HEK293 (cell line): ENCODE data around the gene PBRM1.

ENCODE experiments used
- CTCF ChIA-PET: fragments of 350-600 bp; formaldehyde crosslinking; extraction: SDS; loops from one replicate; lab custom pipeline; 2021; ENCODE audit warnings: antibody characterized with exemption; lab: Yijun Ruan, JAX
- POLR2A ChIA-PET: fragments of 300-600 bp; formaldehyde crosslinking; extraction: SDS; loops from one replicate; lab custom pipeline; 2020; ENCODE audit warnings: antibody characterized with exemption, inconsistent platforms; lab: Yijun Ruan, JAX
- H3K27ac ChIP-seq: fragments of 200-500 bp; sonication (Bioruptor generic); 2 replicates; pipeline ENCODE4 v1.5.1; 2014; ENCODE audit warnings: low read depth, low read length, control low read depth, inconsistent platforms; ENCODE audit errors: extremely low read depth
- H3K36me3 ChIP-seq, 2 experiments: fragments of 200-500 bp in 1 of 2; sonication (Bioruptor generic) in 1 of 2; 1 replicate in 1 of 2; 2 replicates in 1 of 2; pipeline ENCODE4 v1.5.1; 2014 to 2017; ENCODE audit warnings: inconsistent platforms in 2 of 2, low read length in 2 of 2; ENCODE audit not compliant: control insufficient read depth in 2 of 2, insufficient read depth in 1 of 2
- H3K4me1 ChIP-seq: fragments of 200-500 bp; sonication (Bioruptor generic); 2 replicates; pipeline ENCODE4 v1.5.1; 2014; ENCODE audit warnings: mild to moderate bottlenecking, low read length, inconsistent platforms; ENCODE audit not compliant: control insufficient read depth, insufficient read depth
- H3K4me3 ChIP-seq: 2 replicates; pipeline ENCODE4 v1.5.1; 2011; ENCODE audit warnings: low read depth, mild to moderate bottlenecking, control low read depth, low read length, moderate library complexity
- H3K9me3 ChIP-seq: fragments of 200-500 bp; sonication (Bioruptor generic); 2 replicates; pipeline ENCODE4 v1.5.1; 2014; ENCODE audit warnings: low read depth, low read length, inconsistent platforms; ENCODE audit not compliant: control insufficient read depth, insufficient read depth
- GLIS2 ChIP-seq: fragments of 450-650 bp; formaldehyde crosslinking; IDR thresholded peaks from 2 replicates; pipeline ENCODE4 v1.5.1; 2016; ENCODE audit warnings: missing biosample characterization, missing genetic modification characterization
- HOXA7 ChIP-seq: sonication (generic); formaldehyde crosslinking; IDR thresholded peaks from 2 replicates; pipeline ENCODE4 v1.8.1; 2022; ENCODE audit warnings: missing genetic modification reagents, borderline replicate concordance
- HOXD13 ChIP-seq: sonication (generic); formaldehyde crosslinking; IDR thresholded peaks from 2 replicates; pipeline ENCODE4 v1.8.0; 2022; ENCODE audit warnings: missing genetic modification reagents, borderline replicate concordance
- KLF10 ChIP-seq: fragments of 450-650 bp; IDR thresholded peaks from 2 replicates; pipeline ENCODE4 v1.5.1; 2018; ENCODE audit warnings: missing biosample characterization, mild to moderate bottlenecking, missing genetic modification characterization
- YY1 ChIP-seq: fragments of 450-650 bp; formaldehyde crosslinking; IDR thresholded peaks from 2 replicates; pipeline ENCODE4 v1.5.1; 2018; ENCODE audit warnings: missing biosample characterization, missing genetic modification characterization
- YY2 ChIP-seq: fragments of 450-650 bp; formaldehyde crosslinking; IDR thresholded peaks from 2 replicates; pipeline ENCODE4 v1.5.1; 2016; ENCODE audit warnings: missing biosample characterization, missing genetic modification characterization
- ZBTB17 ChIP-seq: fragments of 450-650 bp; formaldehyde crosslinking; IDR thresholded peaks from 2 replicates; pipeline ENCODE4 v1.5.1; 2016; ENCODE audit warnings: missing biosample characterization, missing genetic modification characterization
- ZNF184 ChIP-seq: fragments of 450-650 bp; IDR thresholded peaks from 2 replicates; pipeline ENCODE4 v1.5.1; 2018; ENCODE audit warnings: missing biosample characterization, mild to moderate bottlenecking, missing genetic modification characterization
- ZNF214 ChIP-seq: fragments of 450-650 bp; formaldehyde crosslinking; IDR thresholded peaks from 2 replicates; pipeline ENCODE4 v1.5.1; 2017; ENCODE audit warnings: missing biosample characterization, mild to moderate bottlenecking, missing genetic modification characterization, borderline replicate concordance
- ZNF239 ChIP-seq: fragments of 450-650 bp; formaldehyde crosslinking; IDR thresholded peaks from 2 replicates; pipeline ENCODE4 v1.5.1; 2016; ENCODE audit warnings: missing biosample characterization, missing genetic modification characterization
- ZNF292 ChIP-seq: fragments of 450-650 bp; formaldehyde crosslinking; IDR thresholded peaks from 2 replicates; pipeline ENCODE4 v1.5.1; 2016; ENCODE audit warnings: low read depth, missing biosample characterization, missing genetic modification characterization, borderline replicate concordance
- ZNF311 ChIP-seq: fragments of 450-650 bp; formaldehyde crosslinking; IDR thresholded peaks from 2 replicates; pipeline ENCODE4 v1.5.1; 2017; ENCODE audit warnings: missing biosample characterization, missing genetic modification characterization, borderline replicate concordance
- ZNF335 ChIP-seq: fragments of 450-650 bp; formaldehyde crosslinking; conservative IDR thresholded peaks from 2 replicates; pipeline ENCODE4 v1.5.1; 2016; ENCODE audit warnings: missing biosample characterization, missing genetic modification characterization
- ZNF350 ChIP-seq: fragments of 450-650 bp; formaldehyde crosslinking; IDR thresholded peaks from 2 replicates; pipeline ENCODE4 v1.5.0; 2017; ENCODE audit warnings: missing biosample characterization, mild to moderate bottlenecking, missing genetic modification characterization
- ZNF394 ChIP-seq: fragments of 450-650 bp; formaldehyde crosslinking; IDR thresholded peaks from 2 replicates; pipeline ENCODE4 v1.5.1; 2016; ENCODE audit warnings: missing biosample characterization, missing genetic modification characterization, mild to moderate bottlenecking, moderate library complexity, borderline replicate concordance
- ZNF48 ChIP-seq: fragments of 450-650 bp; formaldehyde crosslinking; IDR thresholded peaks from 2 replicates; pipeline ENCODE4 v1.5.1; 2016; ENCODE audit warnings: missing biosample characterization, missing genetic modification characterization
- ZNF600 ChIP-seq: fragments of 450-650 bp; formaldehyde crosslinking; IDR thresholded peaks from 2 replicates; pipeline ENCODE4 v1.5.1; 2016; ENCODE audit warnings: missing biosample characterization, missing genetic modification characterization
- ZNF76 ChIP-seq: fragments of 450-650 bp; formaldehyde crosslinking; IDR thresholded peaks from 2 replicates; pipeline ENCODE4; 2016; ENCODE audit warnings: low read depth, missing biosample characterization, missing genetic modification characterization, borderline replicate concordance
- ZNF792 ChIP-seq: fragments of 450-650 bp; formaldehyde crosslinking; IDR thresholded peaks from 2 replicates; pipeline ENCODE4 v1.5.1; 2016; ENCODE audit warnings: missing biosample characterization, missing genetic modification characterization
- ZNF837 ChIP-seq: fragments of 450-650 bp; formaldehyde crosslinking; IDR thresholded peaks from 2 replicates; pipeline ENCODE4 v1.5.1; 2016; ENCODE audit warnings: missing biosample characterization, missing genetic modification characterization
- TF ChIP-seq, protein P1 (sequence below): fragments of 450-650 bp; formaldehyde crosslinking; IDR thresholded peaks from 2 replicates; pipeline ENCODE4 v1.5.1; 2016; ENCODE audit warnings: missing biosample characterization, missing genetic modification characterization
- TF ChIP-seq, protein P2 (sequence below): fragments of 450-650 bp; formaldehyde crosslinking; IDR thresholded peaks from 2 replicates; pipeline ENCODE4 v1.5.1; 2016; ENCODE audit warnings: missing biosample characterization, missing genetic modification characterization
- TF ChIP-seq, protein P3 (sequence below): fragments of 450-650 bp; formaldehyde crosslinking; IDR thresholded peaks from 2 replicates; pipeline ENCODE4 v1.5.1; 2017; ENCODE audit warnings: missing biosample characterization, missing genetic modification characterization

The PBRM1 gene

DNA sequence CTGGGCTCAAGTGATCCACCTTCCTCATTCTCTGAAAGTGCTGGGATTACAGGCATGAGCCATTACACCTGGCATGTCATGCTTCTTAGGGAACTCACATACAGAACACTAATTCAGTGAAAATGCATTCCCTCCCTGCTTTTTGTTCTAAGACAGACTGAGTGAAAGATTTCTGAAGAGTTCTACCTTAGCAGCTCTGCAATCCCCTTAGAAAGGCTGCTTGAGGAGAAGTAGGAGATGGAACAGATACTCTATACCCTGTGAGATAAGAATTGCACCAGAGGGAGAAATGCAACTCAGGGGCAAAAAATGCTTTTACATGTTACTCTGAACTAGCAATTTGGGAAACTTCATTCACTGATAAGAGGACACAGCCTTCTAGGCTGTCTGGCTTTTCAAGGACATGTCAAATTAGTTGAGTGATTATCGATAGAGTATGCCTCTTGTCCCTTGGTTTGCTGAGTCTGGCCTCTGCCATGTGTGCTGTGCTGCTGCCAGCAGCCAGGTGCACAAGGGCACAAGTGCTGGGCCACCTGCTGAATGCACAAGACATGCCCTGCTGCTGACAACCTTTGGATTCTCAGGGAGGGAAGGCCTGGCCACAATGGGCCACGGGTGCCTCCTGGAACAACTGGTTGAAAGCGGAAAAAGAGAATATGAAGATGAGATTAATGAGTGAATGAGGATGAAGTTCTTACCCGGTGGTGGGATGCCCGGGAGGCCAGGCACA, 131.5 kb downstream of the PBRM1 start:
- Histone ChIP-seq H3K4me3 (no peak overlapping the region), H3K4me1 (no peaks in the 10 kb centered on the region), H3K27ac (no peak overlapping the region), H3K36me3 (peaks cover 0 to 84% of the 10 kb centered on the region in 2 experiments; a peak in 2 of 3 replicates), H3K9me3 (no peaks in the 10 kb centered on the region)
- ChIA-PET POLR2A (interaction anchor here (0.7 kb wide), 1 partner anchor 48 kb away, joined by 5 read pairs; no protein-coding TSS in a partner anchor), CTCF (no interaction called here)
- TF ChIP-seq ZNF76 (tag by site-specific recombination) (no peak), ZNF239 (tag by site-specific recombination) (no peak)

DNA sequence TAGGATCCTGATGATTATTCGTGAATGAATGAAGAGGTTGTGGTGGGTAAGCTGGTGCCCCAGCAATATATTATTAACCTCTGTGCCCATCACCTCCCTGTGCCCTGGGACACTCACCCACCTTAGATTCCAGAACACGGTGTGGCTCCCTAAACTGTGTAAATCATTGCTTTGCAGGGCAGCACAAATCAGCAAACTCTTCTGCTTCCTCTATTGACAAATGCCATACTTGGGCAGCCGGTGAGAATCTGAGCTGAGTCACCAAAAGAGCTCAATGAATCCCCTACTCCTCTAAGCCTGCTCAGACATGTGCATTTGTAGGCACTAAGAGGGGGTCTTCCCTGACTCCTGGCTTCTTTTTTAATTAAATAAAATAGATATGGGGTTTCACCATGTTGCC, 133.6 kb downstream of the PBRM1 start:
- no peak overlapping the region for H3K4me3 ChIP-seq
- no peak overlapping the region for H3K27ac ChIP-seq
- ChIA-PET CTCF (interaction anchor here (0.8 kb wide), 1 partner anchor 140 kb away, joined by 7 read pairs; no protein-coding TSS in a partner anchor), POLR2A (interaction anchor here (0.8 kb wide), 1 partner anchor 16 kb away, joined by 4 read pairs; the partner anchor contains the start of gene UQCC5)
- peaks cover 6 to 79% of the 10 kb centered on the region in 2 experiments; a peak in 2 of 3 replicates for H3K36me3 ChIP-seq
- no peak for TF ChIP-seq ZNF214 (tag by site-specific recombination)
- TF ChIP-seq ZNF600, result 0 out of 2 replicates have a peak, but pooled peaks have one; percentile 52
- no peaks in the 10 kb centered on the region for H3K4me1 ChIP-seq
- H3K9me3 ChIP-seq, result no peaks in the 10 kb centered on the region

DNA sequence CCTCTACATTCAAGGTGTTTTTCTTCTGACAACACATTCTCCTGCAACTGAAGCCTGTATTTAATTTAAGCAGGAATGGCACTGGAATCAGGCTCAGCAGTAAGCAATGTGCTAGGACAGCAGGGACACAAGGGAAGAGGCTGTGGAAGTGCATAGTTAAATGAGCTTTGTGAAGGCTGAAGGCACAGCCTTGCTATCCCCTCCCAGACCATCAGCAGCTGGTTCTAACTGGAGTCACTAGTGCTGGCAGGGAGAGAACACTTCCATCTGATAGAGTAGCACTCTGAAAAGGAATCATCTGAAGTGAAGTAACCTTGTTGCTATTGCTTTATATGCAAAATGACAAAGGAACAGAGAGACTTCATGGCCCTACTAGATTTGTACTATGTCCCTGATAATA, 134.6 kb downstream of the PBRM1 start:
- Histone ChIP-seq H3K4me1 (no peaks in the 10 kb centered on the region), H3K4me3 (no peak overlapping the region), H3K27ac (no peak overlapping the region), H3K36me3 (peaks cover 10 to 81% of the 10 kb centered on the region in 2 experiments), H3K9me3 (no peaks in the 10 kb centered on the region)
- POLR2A ChIA-PET, result interaction anchor here (1.4 kb wide), 1 partner anchor 15 kb away, joined by 4 read pairs; the partner anchor contains the start of gene UQCC5
- no peak for TF ChIP-seq ZNF350 (tag by site-specific recombination)
- TF ChIP-seq ZNF48 (tag by site-specific recombination), result no peak
- no peak for TF ChIP-seq ZNF335 (tag by site-specific recombination)
- no peak for TF ChIP-seq HOXD13 (CRISPR knock-in tag)
- TF ChIP-seq GLIS2 (tag by site-specific recombination), result no peak
- TF ChIP-seq ZNF837, result no peak
- TF ChIP-seq, protein P1, sequence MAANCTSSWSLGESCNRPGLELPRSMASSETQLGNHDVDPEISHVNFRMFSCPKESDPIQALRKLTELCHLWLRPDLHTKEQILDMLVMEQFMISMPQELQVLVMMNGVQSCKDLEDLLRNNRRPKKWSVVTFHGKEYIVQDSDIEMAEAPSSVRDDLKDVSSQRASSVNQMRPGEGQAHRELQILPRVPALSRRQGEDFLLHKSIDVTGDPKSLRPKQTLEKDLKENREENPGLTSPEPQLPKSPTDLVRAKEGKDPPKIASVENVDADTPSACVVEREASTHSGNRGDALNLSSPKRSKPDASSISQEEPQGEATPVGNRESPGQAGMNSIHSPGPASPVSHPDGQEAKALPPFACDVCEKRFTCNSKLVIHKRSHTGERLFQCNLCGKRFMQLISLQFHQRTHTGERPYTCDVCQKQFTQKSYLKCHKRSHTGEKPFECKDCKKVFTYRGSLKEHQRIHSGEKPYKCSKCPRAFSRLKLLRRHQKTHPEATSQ (tag by site-specific recombination), result no peak
- no peak for TF ChIP-seq ZNF311 (tag by site-specific recombination)
- TF ChIP-seq, protein P2, sequence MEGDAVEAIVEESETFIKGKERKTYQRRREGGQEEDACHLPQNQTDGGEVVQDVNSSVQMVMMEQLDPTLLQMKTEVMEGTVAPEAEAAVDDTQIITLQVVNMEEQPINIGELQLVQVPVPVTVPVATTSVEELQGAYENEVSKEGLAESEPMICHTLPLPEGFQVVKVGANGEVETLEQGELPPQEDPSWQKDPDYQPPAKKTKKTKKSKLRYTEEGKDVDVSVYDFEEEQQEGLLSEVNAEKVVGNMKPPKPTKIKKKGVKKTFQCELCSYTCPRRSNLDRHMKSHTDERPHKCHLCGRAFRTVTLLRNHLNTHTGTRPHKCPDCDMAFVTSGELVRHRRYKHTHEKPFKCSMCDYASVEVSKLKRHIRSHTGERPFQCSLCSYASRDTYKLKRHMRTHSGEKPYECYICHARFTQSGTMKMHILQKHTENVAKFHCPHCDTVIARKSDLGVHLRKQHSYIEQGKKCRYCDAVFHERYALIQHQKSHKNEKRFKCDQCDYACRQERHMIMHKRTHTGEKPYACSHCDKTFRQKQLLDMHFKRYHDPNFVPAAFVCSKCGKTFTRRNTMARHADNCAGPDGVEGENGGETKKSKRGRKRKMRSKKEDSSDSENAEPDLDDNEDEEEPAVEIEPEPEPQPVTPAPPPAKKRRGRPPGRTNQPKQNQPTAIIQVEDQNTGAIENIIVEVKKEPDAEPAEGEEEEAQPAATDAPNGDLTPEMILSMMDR, result no peak
- no peak for TF ChIP-seq ZBTB17 (tag by site-specific recombination)
- TF ChIP-seq ZNF292 (tag by site-specific recombination), result no peak
- TF ChIP-seq ZNF394 (tag by site-specific recombination), result no peak
- no peak for TF ChIP-seq KLF10 (tag by site-specific recombination)
- no peak for TF ChIP-seq ZNF792 (tag by site-specific recombination)
- no peak for TF ChIP-seq YY1 (tag by site-specific recombination)
- TF ChIP-seq, protein P3, sequence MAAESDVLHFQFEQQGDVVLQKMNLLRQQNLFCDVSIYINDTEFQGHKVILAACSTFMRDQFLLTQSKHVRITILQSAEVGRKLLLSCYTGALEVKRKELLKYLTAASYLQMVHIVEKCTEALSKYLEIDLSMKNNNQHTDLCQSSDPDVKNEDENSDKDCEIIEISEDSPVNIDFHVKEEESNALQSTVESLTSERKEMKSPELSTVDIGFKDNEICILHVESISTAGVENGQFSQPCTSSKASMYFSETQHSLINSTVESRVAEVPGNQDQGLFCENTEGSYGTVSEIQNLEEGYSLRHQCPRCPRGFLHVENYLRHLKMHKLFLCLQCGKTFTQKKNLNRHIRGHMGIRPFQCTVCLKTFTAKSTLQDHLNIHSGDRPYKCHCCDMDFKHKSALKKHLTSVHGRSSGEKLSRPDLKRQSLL, result no peak
- TF ChIP-seq HOXA7 (CRISPR knock-in tag), result no peak
- TF ChIP-seq YY2 (tag by site-specific recombination), result no peak
- TF ChIP-seq ZNF184 (tag by site-specific recombination), result no peak
- CTCF ChIA-PET, result interaction anchor here (0.8 kb wide), 1 partner anchor 139 kb away, joined by 7 read pairs; no protein-coding TSS in a partner anchor
